Stimulated activated CD4-positive, alpha-beta T cell treated with anti-CD3 and anti-CD28 coated beads, Interleukin-4, amount 100 ng/mL, for 1 hour (primary cell): ENCODE measurements around the gene KLHL10.
"Not testable (repeated sequence)": the region's sequence is repeated elsewhere in the genome, so short reads cannot be mapped to it uniquely, and the experiment has no call there.

Experiments used
- DNase-seq: peaks from one replicate; pipeline ENCODE4 v3.0.0-alpha.2; 2020

KLHL10 gene

DNA sequence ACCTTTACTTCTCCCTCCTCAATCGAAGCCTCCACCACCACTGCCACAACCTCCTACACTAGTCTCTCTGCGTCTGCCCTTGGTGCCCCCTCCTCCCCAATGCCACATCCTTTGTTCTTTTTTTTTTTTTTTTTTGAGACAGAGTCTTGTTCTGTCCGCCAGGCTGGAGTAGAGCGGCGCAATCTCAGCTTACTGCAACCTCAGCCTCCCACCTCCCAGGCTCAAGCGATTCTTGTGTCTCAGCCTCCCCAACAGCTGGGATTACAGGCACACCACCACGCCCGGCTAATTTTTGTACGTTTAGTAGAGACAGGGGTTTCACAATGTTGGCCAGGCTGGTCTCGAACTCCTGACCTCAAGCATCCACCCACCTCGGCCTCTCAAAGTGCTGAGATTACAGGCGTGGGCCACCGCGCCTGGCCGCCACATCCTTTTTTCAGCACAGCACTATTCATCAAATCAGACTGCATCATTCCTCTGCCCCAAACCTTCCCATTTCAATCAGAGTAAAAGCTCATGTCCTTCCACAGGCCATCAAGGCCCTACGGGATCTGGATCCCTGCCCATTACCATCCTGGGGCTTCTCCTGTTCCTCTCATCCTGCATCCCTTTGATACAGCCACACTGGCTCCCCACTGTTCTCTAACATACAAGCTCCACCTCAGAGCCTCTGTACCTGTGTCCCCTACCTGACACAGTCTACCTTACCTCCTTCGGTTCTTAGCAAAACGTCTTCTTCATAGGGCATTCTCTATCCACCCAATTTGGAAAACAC lies 25.6 kb downstream of the KLHL10 start:
- DNase-seq, result peak; percentile 7

DNA sequence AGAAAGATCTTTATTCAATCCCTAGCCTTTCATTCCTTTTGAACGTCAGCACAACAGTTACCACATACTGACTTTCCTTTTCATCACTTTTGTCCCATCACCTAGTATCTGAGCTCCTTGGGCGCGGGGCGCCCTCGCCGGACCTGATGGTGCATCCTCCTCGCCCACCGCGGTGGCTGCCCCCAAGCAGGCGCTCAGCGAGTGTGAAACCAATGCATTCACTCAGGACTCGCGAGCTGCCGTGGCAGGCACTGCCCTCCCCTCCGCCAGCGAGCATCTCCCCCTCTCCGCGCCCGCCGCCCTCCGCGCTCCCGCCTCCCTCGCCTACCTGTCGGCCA lies 26.8 kb downstream of the KLHL10 start:
- no peak for DNase-seq

- peak; percentile 89 for DNase-seq
Observed at GRCh38 chr17:41864836-41865595, 27.4 kb downstream of the KLHL10 start, which contains the start of gene KLHL11. TSS of gene KLHL11 (minus strand) at chr17:41865423. CDS start at chr17:41865370, 53 bp downstream.

DNA sequence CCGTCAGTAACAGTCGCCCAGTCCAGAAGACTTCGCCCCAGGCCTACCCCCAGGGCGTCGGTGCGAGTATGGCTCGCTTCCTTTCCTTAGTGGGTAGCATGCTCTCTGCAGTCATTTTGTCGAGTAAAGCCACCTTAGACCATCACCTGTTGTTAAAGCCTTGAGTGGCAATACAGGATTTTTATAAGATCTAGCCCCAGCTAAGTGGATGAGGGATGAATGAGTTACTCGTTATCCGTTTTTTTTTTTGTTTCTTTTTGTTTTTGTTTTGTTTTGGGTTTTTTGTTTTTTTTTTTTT lies 27.9 kb downstream of the KLHL10 start:
- DNase-seq, result no peak

DNA sequence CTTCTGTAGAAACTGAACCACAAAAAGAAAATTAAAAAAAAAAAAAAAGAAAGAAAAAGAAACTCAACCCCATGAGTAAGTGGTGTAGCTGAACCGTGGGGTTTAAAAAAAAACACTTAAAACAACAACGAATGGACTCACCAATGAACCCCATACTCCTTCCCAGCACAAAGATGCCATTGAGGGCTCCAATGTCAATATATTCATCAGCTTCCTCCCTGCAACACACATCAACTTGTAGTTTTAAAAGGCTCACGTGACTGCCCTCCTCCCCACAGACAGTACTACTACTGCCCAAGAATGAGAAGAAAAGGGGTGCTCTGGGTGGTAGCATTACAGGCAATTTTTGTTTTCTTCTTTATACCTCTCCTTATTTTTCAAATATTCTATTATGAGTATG lies 30.9 kb downstream of the KLHL10 start:
- no peak for DNase-seq

- DNase-seq, result no peak
Observed at GRCh38 chr17:41869426-41869825, 31.8 kb downstream of the KLHL10 start.

DNA sequence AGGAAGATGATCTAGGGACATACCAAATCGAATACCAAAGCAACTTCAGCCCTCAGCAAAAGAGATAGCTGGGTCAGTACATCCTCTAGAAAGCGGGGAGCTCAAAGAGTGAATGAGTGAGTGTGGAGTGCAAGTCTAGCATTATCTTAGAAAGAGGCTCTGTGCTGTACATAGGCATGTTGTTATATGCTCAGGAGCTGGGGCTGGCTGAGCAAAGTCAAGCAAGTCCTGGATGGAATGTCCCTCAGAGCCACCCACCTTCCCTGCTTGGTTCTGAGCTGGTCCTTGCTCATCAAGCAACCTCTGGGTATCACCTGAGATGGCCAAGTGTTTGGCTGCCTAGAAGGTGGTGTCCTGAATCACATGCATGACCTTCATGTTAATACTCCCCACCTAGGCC lies 32.5 kb downstream of the KLHL10 start:
- no peak for DNase-seq

DNA sequence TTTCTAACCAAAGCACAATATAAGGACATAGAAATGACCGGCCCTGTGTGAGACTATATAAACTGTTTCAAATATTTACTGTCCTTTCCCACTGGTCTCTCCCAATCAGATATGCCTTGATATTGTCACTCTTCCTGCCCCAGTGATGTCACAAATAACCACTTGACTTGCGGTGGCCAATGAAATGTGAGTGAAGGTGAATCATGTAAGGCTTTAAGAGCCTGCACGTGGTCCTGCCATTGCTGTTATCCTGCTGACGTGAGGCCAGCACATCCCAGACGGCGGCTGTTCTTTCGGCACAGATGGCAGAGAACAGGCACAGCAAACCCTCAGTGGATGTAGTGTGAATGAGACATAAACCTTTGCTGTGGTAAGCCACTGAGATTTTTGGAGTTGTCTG lies 33.0 kb downstream of the KLHL10 start:
- no peak for DNase-seq

DNA sequence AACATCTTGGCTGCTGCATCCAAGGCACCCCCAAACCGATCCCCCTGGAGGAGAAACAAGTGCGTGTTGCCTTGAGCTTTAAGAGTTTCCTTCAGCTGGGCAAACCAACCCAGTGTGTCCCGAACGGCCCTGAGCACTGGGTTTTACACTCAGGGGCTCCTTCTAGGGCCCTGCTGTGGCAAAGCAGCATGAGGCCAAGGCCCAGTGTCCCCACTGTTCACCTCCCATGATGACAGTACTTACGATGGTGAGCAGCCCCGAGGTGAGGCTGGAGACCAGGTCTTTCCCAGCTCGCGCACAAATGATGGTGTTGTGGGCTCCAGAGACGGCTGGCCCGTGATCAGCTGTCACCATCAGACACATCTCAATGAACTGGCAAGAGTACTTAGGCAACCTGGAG lies 34.2 kb downstream of the KLHL10 start:
- DNase-seq, result no peak

- DNase-seq, result no peak
Observed at GRCh38 chr17:41873559-41874292, 36.1 kb downstream of the KLHL10 start.

DNA sequence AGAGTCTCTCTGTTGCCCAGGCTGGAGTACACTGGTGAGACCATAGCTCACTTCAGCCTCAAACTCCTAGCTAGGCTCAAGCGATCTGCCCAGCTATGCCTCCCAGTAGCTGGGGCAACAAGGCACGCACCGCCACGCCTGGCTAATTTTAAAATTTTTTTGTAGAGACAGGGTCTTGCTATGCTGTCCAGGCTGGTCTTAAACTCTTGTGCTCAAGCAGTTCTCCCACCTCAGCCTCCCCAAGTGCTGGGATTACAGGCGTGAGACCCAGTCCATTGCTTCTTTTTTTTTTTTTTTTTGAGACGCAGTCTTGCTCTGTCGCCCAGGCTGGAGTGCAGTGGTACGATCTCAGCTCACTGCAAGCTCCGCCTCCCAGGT lies 36.7 kb downstream of the KLHL10 start:
- DNase-seq, result not testable (repeated sequence)

DNA sequence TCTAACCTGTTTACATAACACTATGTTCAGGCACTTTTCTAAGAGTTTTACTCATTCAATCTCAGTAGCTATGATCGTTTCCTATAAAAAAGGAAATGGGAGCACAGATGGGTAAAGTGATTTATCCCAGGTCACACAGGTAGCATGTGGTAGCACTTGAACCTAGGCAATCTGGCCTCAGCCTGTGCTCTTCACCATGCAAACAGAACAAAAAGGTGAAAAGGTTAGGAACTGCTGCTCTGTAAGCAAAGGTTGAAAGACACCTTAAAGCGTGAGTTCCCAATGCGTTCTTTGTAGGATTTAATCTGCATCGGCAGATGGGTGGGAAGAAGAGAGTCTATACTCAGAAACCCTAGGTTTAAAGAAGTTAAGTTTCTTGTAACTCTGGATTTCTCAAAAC lies 42.5 kb downstream of the KLHL10 start:
- DNase-seq, result no peak

DNA sequence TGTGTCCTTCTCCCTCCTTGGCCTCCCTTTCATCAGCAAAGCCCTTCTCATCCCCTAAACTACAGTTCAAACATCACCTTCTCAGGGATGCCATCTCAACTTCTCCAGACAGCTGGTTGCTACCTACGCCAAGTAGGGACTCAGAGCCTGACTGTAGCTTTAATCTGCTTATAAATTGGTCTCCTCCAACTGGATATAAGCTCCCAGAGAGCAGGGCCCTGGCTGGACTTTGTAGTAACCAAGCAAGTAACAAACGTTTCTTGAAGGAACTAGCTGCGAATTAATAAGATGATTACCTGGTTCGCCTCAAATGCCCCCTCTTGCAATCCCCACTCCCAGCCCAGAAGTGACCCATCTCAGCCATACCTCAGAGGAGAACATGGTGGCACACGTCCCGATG lies 45.1 kb downstream of the KLHL10 start:
- no peak for DNase-seq

DNA sequence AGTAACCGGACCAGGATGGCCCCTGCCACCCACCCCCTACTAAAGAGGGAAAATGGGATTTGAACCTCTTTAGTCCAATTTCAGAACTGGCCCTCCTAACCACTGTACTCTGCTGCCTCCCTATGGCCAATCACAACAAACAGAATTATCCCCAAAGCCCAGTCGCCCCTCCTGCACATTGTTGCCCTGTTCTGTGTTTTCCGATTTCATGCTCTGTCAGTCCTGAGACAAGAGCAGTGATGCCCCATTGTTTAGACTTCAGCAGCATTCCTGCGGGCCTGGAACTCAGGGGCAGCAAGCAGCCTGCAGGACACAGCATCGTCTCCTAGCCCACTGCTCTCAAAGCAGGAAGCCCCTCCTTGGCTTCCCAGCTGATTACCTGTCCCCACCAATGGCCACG lies 48.1 kb downstream of the KLHL10 start:
- no peak for DNase-seq

DNA sequence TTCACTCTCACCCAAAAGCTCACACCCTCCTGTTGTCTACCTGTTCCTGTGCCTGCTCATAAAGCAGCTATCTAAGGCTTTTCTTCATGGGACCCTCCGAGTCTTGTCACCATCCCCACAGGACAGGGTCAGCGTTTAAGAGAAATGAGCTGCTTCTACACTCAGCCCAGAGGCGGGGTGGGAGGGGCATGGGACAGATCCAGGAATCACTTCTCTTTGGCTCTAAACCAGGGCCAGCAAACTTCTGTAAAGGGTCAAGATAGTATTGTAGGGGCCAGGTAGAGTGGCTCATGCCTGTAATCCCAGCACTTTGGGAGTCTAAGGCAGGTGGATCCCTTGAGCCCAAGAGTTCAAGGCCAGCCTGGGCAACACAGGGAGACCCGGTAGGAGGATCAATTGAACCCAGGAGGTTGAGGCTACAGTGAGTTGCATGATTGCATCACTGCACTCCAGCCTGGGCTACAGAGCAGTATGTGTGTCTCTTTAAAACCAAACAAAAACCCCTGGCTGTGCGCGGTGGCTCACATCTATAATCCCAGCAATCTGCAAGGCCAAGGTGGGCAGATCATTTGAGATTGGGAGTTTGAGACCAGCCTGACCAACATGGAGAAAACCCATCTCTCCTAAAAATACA lies 50.8 kb downstream of the KLHL10 start:
- no peak for DNase-seq

GRCh38 chr17:41891135-41892020 lies 53.8 kb downstream of the KLHL10 start:
- DNase-seq, result no peak

DNA sequence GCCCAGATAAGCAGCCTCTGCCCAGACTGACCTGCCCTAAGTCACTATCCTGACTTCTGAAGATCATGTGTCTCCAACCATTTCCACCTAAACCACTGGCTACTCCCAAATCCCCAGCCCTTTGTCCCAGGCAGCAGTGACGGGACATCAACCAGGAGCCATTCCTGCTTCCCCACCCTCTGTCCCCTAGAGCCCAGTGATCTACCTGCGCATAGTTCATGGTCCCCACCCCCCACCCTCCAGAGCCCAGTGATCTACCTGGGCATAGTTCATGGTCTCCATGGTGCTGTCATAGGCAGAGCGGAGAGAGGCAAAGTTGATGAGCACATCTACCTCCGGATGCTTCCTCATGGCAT lies 54.4 kb downstream of the KLHL10 start:
- no peak for DNase-seq

- no peak for DNase-seq
Observed at GRCh38 chr17:41893384-41893783, 55.8 kb downstream of the KLHL10 start.

DNA sequence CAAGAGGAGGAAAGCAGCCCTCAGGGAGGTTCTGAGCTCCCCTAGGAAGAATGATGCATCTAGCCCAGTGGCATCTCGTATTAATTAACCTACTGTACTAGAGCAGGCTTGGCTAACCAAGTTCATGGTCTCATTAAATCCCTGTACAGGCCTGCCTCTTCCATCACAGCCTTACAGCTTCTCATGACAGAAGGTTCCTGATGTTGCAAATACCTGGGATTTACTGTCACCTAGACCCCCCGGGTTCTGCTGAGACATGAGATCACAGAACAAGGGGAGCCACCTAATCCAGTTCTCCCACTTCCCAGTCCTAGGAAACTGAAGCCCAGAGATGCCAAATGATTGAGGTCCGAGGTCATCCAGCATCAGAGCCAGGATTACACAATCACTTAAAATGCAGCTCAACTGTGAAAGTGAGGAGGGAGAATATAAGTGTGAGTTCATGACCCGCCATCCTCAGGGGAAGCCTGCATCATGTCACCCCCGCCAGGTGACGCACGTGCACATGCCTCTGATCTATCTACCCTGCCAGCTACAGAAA lies 57.2 kb downstream of the KLHL10 start:
- no peak for DNase-seq

DNA sequence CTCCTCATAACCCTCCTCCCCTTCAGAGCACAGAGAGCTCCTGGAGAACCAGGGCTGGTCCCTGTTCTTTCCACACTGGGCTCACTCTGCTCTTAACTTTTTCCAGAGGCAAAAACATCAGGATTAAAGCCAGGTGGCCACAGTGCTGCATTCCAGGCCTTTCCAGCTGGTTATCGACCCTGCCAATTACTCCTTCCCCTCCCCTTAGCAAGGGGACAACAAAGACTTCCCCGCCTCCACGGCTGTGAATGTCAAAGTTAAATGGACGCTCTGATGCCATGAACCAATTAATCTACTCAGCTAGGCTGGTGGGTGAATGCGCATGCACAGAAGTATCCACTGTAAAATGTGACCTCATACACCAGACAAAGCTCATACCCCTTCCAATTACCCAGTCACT lies 58.0 kb downstream of the KLHL10 start:
- no peak for DNase-seq

DNA sequence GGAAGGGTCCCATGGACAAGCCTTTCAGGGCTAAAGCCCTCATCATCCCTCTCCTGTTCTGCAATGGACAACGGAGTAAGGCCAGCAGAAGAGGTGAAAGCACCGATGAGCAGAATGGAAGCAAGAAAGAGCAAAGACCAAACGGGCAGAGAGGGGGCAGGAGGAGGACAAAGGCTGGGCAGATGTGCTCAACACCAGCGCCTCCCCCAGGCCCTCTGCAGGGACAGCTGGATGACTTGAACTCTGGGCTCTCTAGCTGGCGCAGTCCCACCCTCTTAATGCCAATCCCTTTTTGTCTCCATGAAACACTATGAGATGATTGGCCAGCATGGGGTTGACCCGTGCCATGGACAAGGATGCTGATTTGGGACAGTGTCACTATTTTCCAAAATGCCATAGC lies 59.1 kb downstream of the KLHL10 start:
- DNase-seq, result no peak
